Epithelial cell of esophagus (primary cell): Measurements from ENCODE around the gene AK8.

ENCODE experiments used
- DNase-seq: peaks from one replicate; pipeline ENCODE4 v3.0.0; 2010; ENCODE audit warnings: low read depth
- H3K4me3 ChIP-seq: 2 replicates; pipeline ENCODE4 v1.5.1; 2011; ENCODE audit warnings: mild to moderate bottlenecking, low read length, control low read depth
- TF ChIP-seq, protein P1 (sequence below): IDR thresholded peaks from 2 replicates; pipeline ENCODE4 v1.5.1; 2011; ENCODE audit warnings: low read depth, mild to moderate bottlenecking, low read length, control low read depth, inconsistent platforms; ENCODE audit not compliant: insufficient read depth; ENCODE audit errors: missing control alignments

The AK8 gene

DNA sequence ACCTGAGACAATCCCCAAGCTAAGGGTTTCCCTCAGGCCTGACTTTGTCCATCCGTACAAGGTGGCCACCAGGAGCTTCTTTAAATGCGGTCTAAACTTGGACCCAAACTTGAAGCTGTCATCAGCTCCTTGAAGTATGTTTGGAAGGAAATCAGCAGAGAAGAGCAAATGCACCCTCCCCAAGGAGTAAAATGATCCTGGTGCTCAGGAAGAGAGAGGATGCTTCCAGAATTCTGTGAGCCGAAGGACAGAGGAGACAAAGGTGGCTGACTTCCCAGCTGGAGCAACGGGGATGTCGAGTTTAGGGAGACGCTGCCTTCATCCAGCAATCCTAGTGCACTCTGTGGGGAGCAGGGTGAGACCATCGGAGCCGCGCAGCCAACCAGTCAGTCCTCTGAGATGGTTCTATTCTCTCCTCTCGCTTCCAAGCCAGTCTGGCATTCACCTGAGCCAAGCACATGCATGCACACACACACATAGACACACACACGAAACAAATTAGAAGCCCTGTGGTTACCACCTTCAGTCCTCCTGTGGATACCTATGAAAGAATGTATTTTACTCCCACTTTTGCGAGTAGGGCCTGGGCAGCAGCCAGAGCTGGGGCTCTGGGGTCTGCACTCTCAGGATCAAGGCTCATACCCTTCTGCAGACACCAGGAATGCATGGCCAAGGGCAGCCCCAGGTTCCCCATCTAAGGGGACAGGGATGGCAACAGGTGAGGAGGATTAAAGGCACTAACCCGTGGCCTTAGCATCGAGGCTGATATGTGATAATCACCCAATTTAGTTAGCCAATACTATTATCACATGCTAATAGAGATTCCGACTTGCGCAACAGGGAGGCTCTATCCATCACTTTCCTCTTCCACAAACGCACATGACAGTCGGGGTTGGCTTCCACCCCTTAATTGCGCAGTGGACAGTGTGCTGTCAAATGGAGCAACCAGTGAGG lies 132.1 kb downstream of the AK8 start:
- TF ChIP-seq, protein P1, sequence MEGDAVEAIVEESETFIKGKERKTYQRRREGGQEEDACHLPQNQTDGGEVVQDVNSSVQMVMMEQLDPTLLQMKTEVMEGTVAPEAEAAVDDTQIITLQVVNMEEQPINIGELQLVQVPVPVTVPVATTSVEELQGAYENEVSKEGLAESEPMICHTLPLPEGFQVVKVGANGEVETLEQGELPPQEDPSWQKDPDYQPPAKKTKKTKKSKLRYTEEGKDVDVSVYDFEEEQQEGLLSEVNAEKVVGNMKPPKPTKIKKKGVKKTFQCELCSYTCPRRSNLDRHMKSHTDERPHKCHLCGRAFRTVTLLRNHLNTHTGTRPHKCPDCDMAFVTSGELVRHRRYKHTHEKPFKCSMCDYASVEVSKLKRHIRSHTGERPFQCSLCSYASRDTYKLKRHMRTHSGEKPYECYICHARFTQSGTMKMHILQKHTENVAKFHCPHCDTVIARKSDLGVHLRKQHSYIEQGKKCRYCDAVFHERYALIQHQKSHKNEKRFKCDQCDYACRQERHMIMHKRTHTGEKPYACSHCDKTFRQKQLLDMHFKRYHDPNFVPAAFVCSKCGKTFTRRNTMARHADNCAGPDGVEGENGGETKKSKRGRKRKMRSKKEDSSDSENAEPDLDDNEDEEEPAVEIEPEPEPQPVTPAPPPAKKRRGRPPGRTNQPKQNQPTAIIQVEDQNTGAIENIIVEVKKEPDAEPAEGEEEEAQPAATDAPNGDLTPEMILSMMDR = no peak
- no peak overlapping the region for H3K4me3 ChIP-seq
- no peak for DNase-seq

DNA sequence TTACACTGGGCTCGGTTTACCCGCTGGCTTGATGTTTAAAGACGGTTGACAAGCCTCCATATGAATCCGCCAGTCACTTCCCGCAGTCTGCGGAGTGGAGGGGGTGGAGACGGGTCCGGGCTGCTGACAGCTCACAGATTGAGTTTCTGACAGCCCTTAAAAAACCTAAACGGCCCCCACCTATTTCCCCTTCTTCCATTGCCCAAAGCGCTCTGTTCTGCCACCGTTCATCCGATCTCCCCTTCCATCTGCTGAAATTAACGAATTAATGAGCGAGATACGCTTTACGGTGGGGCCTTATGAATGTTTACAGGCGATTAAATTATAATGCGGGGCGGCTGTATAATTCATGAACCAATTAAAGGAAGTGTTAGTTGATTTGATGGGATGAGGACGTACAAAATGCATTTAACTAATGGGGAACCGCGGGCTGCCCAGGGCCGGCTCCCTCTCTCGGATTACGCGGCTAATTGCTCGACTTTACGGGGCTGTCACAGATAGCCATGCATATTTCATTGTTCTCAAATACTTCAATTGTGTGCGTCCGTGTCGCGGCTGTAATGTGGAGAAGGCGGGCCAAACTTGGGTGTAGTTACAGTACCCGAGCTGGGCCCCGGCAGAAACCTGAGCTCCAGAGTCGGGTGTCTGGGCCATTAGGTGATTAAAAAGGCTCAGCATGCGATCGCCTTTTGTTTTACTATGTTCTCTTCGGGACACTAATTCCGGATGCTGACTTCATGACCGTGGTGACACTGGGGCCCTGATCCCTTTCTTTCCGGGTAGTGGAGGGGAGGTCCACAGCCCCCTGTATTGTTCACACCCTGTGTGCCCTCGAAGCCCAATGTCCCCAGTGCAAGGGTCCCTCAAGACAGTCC lies 133.0 kb downstream of the AK8 start:
- DNase-seq = no peak
- TF ChIP-seq, protein P1 = no peak
- no peak overlapping the region for H3K4me3 ChIP-seq

DNA sequence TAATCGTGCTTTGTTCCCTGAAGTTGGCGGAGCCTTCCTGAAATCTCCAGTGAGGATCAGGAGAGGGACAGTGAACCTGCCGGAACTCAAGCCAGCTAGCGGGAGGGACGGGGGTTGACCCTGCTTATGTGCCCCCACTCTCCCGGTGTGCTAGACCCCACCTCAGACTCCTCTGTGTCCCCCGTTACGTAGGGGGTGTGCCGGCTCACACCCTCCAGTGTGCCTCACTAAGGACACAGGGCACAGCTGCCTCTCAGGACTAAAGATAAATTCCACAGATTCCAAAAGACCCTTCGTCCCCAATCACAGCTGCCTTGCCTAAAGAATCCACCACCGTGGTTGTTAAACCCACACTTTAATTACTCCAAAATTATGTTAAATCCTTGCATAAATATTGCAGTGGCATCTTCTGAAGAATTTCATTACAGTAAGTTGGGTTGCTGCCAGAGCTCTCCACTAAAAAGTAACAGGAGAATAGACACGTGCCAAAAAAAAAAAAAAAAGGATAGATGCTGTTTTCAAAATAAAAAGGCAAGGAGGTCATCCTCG lies 134.1 kb downstream of the AK8 start:
- TF ChIP-seq, protein P1 = no peak
- H3K4me3 ChIP-seq = no peak overlapping the region
- no peak for DNase-seq

GRCh38 chr9:132742821-132743311 lies 135.2 kb downstream of the AK8 start:
- no peak overlapping the region for H3K4me3 ChIP-seq
- TF ChIP-seq, protein P1 = no peak
- no peak for DNase-seq

DNA sequence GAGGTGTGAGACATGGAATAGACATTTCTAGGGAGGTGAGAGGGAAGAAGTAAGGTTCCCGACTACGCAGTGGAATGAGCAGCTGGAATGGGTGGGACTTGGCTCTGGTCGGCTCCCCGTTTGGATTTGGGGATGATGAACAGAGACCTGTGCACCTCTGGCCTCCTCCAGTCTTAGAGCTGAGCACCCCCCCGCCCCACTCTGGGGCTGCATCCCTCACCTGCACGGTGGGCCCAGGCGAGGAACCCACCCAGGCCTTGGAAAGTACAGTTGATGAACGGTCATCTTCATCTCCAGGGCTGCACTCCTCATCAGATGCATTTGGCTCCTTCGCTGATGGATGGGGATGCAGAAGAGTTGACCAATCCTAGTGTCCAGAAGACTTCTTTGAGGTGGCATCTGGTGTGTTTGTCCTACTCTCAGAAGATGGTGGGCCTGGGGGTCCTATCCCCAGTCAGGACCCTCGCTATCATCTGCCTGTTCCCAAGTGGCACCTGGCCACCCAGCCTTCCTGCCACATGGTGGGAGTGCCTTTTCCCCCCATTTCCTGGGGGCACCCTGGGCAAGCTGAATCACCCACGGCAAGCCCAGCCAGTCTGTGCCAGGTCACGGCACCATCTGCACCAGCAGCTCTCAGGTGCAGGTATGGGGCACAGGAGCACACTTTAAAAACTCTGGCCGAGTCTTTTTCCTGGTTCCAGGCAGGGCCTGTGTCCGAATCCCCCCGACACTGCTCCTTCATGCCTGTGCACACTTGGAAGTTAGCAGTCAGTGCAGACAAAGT lies 137.4 kb downstream of the AK8 start:
- TF ChIP-seq, protein P1 = no peak
- no peak for DNase-seq
- H3K4me3 ChIP-seq = no peak overlapping the region

GRCh38 chr9:132739710-132740310 lies 138.3 kb downstream of the AK8 start:
- no peak for DNase-seq
- TF ChIP-seq, protein P1 = no peak
- H3K4me3 ChIP-seq = no peak overlapping the region
